ENCODE measurements around the gene LMNB1. TPM values are rescaled to one million over a fixed set of nuclear protein-coding genes. Genes with fewer than 3 reads are reported as not detected.

The LMNB1 gene
- total RNA-seq, 5 donors from 2014 or later (not counting 1 experiment from before 2014, with no cell fraction given): 25.6 to 36.6 (median 30.9) TPM

DNA sequence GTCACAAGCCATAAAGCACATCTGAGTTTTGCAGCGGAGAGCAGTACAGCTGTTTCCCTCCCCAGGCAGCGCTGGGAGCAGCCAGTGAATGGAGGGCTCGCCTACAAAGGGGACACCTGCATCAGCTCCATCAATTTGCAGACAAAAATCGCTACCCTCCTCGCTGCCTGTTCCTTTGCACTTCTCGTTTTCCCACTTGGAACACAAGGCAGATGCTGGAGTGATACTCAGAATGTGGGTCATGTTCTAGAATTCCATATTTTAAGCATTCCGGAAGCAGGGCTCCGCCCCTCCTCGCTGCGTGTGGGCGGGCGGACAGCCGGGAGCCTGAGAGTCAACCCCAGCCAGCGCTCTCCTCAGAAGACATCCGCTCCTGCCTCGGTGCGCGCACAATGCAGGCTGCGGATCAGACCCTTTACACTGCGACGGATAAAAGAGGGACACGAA lies 92.1 kb downstream of the LMNB1 start:
- Mint-ChIP-seq H3K4me1 (peaks cover 10 to 16% (median 11%) of the 10 kb centered on the region in 3 donors), H3K36me3 (peaks cover 4% of the 10 kb centered on the region), H3K9me3 (no peaks in the 10 kb centered on the region), H3K27me3 (no peaks in the 10 kb centered on the region), H3K27ac (peak overlapping the region; percentile 50 to 80), H3K4me3 (peak overlapping the region; percentile 74 to 81 (median 77))
- H3K4me1 ChIP-seq (ENCODE audit: control insufficient read depth in 1 of 2, extremely low read depth in 1 of 2, insufficient read depth in 2 of 2, low read length in 2 of 2): peaks cover 7 to 8% of the 10 kb centered on the region in 2 experiments
- H3K9me3 ChIP-seq: no peaks in the 10 kb centered on the region
- peak overlapping the region; percentile 29 to 64 for H3K4me3 ChIP-seq (ENCODE audit: control insufficient read depth in 1 of 2, extremely low read depth in 1 of 2, low read length in 1 of 2)
- POLR2A ChIA-PET: no interaction called here
- CTCF ChIA-PET: no interaction called here
- 14% methylated on average over 16 of the region's 22 CpGs for WGBS (ENCODE audit: insufficient coverage)
- no peak overlapping the region for H3K27ac ChIP-seq (ENCODE audit: low read length)
- H3K36me3 ChIP-seq (ENCODE audit: control insufficient read depth in 2 of 2, extremely low read depth in 1 of 2, insufficient read depth in 1 of 2, low read length in 1 of 2): no peaks in the 10 kb centered on the region
- ATAC-seq (replicated peaks in 1 of 4) (peak; percentile 85 to 93 (median 88)), DNase-seq (peak in 11 of 35 experiments; percentile 11 to 49 (median 23))
- no peaks in the 10 kb centered on the region for H3K27me3 ChIP-seq (replicated peaks in 1 of 2; ENCODE audit: control insufficient read depth in 2 of 2, extremely low read depth in 1 of 2, insufficient read depth in 2 of 2, low read length in 1 of 2)

DNA sequence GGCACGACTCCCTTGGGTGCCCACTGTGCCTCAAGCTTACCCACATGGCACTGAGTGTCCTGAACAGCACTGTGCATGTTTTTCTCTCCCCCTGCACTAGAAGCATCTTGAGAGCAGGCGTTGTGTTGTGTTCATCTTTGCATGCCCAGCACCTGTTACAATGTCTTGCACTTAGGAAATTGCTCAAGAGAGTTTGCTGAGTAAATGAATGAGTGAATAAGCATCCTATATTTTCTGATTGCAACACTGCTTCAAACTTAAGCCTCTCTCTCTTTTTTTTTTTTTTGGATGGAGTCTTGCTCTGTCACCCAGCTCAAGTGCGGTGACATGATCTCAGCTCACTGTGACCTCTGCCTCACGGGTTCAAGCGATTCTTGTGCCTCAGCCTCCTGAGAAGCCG lies 94.5 kb downstream of the LMNB1 start:
- Mint-ChIP-seq H3K27me3 (no peaks in the 10 kb centered on the region), H3K27ac (no peak overlapping the region), H3K36me3 (peaks cover 11% of the 10 kb centered on the region), H3K4me1 (peaks cover 10 to 16% (median 11%) of the 10 kb centered on the region in 3 donors), H3K9me3 (no peaks in the 10 kb centered on the region), H3K4me3 (no peak overlapping the region)
- Histone ChIP-seq H3K27me3 (replicated peaks in 1 of 2; ENCODE audit: control insufficient read depth in 2 of 2, extremely low read depth in 1 of 2, insufficient read depth in 2 of 2, low read length in 1 of 2) (no peaks in the 10 kb centered on the region), H3K27ac (ENCODE audit: low read length) (no peak overlapping the region), H3K4me1 (ENCODE audit: control insufficient read depth in 1 of 2, extremely low read depth in 1 of 2, insufficient read depth in 2 of 2, low read length in 2 of 2) (peaks cover 7 to 8% of the 10 kb centered on the region in 2 experiments), H3K36me3 (ENCODE audit: control insufficient read depth in 2 of 2, extremely low read depth in 1 of 2, insufficient read depth in 1 of 2, low read length in 1 of 2) (no peaks in the 10 kb centered on the region), H3K9me3 (no peaks in the 10 kb centered on the region), H3K4me3 (ENCODE audit: control insufficient read depth in 1 of 2, extremely low read depth in 1 of 2, low read length in 1 of 2) (no peak overlapping the region)
- ChIA-PET CTCF (no interaction called here), POLR2A (no interaction called here)
- ATAC-seq (replicated peaks in 1 of 4) (no peak), DNase-seq (no peak)
- 92% methylated on average over 3 of the region's 6 CpGs for WGBS (ENCODE audit: insufficient coverage)

DNA sequence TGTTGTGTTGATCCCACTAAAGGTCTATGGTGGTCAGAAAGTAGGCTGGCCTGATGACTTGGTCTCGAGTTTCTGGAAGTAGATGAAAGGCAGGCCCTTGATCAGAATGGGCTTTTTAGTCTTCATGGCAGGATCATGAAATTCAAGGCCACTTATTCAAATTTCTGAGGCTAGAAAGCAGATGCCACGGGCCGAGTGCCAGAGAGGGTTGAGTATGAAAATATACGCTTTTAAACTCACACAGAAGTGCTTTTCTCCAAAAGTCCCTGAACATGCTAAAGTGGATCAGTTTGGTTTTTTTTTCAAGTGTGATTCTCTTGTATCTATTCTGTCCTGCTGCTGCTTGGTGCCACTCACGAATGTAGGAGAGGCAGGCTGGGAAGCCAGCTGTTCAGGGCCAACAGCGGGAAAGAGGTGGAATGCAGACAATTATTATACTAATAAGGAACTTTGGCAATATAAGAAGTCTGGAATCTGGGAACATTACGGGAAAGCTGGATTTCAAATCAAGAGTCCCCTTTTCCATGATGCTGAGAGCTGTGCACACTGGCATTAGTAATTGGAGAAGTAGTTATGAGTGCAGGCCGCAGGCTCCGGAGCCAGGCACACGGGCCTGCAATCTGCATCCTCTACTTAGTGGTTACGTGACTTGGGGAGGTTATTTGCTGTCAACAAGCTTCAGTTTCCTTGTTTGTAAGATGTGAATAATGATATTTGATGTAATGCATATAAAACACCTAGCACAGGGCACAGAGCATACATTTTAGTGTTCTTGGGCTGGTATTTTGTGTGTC lies 95.8 kb downstream of the LMNB1 start:
- Mint-ChIP-seq H3K27ac (no peak overlapping the region), H3K27me3 (no peaks in the 10 kb centered on the region), H3K9me3 (no peaks in the 10 kb centered on the region), H3K4me1 (peaks cover 10 to 14% (median 11%) of the 10 kb centered on the region in 3 donors), H3K36me3 (peaks cover 14% of the 10 kb centered on the region), H3K4me3 (no peak overlapping the region)
- ChIA-PET POLR2A (no interaction called here), CTCF (interaction anchor here in 1 of 2 donors (0.6 to 0.7 kb wide), 2 partner anchors 19 to 162 kb away, joined by 3 to 5 read pairs; no protein-coding TSS in a partner anchor)
- Histone ChIP-seq H3K9me3 (no peaks in the 10 kb centered on the region), H3K36me3 (ENCODE audit: control insufficient read depth in 2 of 2, extremely low read depth in 1 of 2, insufficient read depth in 1 of 2, low read length in 1 of 2) (no peaks in the 10 kb centered on the region), H3K4me1 (ENCODE audit: control insufficient read depth in 1 of 2, extremely low read depth in 1 of 2, insufficient read depth in 2 of 2, low read length in 2 of 2) (peaks cover 7 to 8% of the 10 kb centered on the region in 2 experiments), H3K27me3 (replicated peaks in 1 of 2; ENCODE audit: control insufficient read depth in 2 of 2, extremely low read depth in 1 of 2, insufficient read depth in 2 of 2, low read length in 1 of 2) (no peaks in the 10 kb centered on the region), H3K4me3 (ENCODE audit: control insufficient read depth in 1 of 2, extremely low read depth in 1 of 2, low read length in 1 of 2) (no peak overlapping the region), H3K27ac (ENCODE audit: low read length) (no peak overlapping the region)
- 93% methylated on average over 3 of the region's 11 CpGs for WGBS (ENCODE audit: insufficient coverage)
- no peak for DNase-seq
- ATAC-seq (replicated peaks in 1 of 4): no peak

DNA sequence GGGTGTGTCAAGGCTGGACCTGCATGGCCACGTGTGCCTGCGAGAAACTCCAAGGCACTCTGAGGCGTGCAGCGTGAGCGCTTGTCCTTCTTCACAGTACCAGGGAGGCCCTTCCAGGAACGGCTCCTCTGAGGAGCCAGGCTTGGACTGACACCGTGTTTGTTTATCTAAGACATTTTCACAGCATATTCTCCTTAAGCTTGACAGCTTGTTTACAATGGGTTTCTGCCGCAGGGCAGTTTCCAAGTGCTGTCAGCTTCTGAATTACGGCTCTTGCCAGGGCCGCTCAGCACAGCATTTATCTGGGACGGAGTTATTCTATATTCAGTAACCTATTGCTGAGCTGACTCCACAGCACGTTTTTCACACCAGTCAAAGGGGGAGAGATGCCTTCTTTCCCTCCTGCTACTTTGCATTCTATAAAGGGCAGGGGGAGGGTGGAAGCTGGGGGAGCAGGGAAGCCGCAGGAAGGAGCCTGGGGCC lies 98.4 kb downstream of the LMNB1 start:
- Histone ChIP-seq H3K4me1 (ENCODE audit: control insufficient read depth in 1 of 2, extremely low read depth in 1 of 2, insufficient read depth in 2 of 2, low read length in 2 of 2) (no peaks in the 10 kb centered on the region), H3K9me3 (no peaks in the 10 kb centered on the region), H3K4me3 (ENCODE audit: control insufficient read depth in 1 of 2, extremely low read depth in 1 of 2, low read length in 1 of 2) (no peak overlapping the region), H3K27me3 (replicated peaks in 1 of 2; ENCODE audit: control insufficient read depth in 2 of 2, extremely low read depth in 1 of 2, insufficient read depth in 2 of 2, low read length in 1 of 2) (no peaks in the 10 kb centered on the region), H3K36me3 (ENCODE audit: control insufficient read depth in 2 of 2, extremely low read depth in 1 of 2, insufficient read depth in 1 of 2, low read length in 1 of 2) (no peaks in the 10 kb centered on the region), H3K27ac (ENCODE audit: low read length) (no peak overlapping the region)
- no peaks in the 10 kb centered on the region for H3K9me3 Mint-ChIP-seq
- no peaks in the 10 kb centered on the region for H3K4me1 Mint-ChIP-seq
- DNase-seq (no peak), ATAC-seq (replicated peaks in 1 of 4) (no peak)
- no peaks in the 10 kb centered on the region for H3K27me3 Mint-ChIP-seq
- POLR2A ChIA-PET: no interaction called here
- CTCF ChIA-PET: no interaction called here
- H3K4me3 Mint-ChIP-seq: no peak overlapping the region
- WGBS (ENCODE audit: insufficient coverage): 87% methylated on average over 9 of the region's 13 CpGs
- no peak overlapping the region for H3K27ac Mint-ChIP-seq
- H3K36me3 Mint-ChIP-seq: peaks cover 17% of the 10 kb centered on the region

DNA sequence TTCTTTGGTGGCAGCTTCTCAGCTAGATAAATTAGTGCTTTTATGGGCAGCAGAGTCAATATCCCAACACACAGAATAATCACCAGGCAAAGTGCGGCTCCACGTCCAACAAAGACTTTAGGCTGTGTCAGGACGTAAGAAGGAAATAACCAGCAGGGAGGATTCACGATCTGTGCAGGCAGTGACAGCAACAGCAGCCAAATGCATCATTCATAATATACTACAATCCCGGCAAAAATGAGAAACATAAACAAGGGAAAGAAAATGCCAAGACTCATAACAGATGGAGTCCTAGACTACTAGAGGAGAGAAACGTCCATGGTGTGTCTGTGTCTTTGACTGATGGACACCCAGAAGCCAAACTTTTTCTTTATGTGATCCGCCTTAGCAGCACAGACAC lies 100.7 kb downstream of the LMNB1 start:
- H3K27ac Mint-ChIP-seq: no peak overlapping the region
- H3K36me3 Mint-ChIP-seq: peaks cover 13% of the 10 kb centered on the region
- H3K27ac ChIP-seq (ENCODE audit: low read length): no peak overlapping the region
- no peaks in the 10 kb centered on the region for H3K36me3 ChIP-seq (ENCODE audit: control insufficient read depth in 2 of 2, extremely low read depth in 1 of 2, insufficient read depth in 1 of 2, low read length in 1 of 2)
- H3K9me3 Mint-ChIP-seq: no peaks in the 10 kb centered on the region
- POLR2A ChIA-PET: no interaction called here
- no peaks in the 10 kb centered on the region for H3K27me3 ChIP-seq (replicated peaks in 1 of 2; ENCODE audit: control insufficient read depth in 2 of 2, extremely low read depth in 1 of 2, insufficient read depth in 2 of 2, low read length in 1 of 2)
- no peak overlapping the region for H3K4me3 Mint-ChIP-seq
- H3K4me3 ChIP-seq (ENCODE audit: control insufficient read depth in 1 of 2, extremely low read depth in 1 of 2, low read length in 1 of 2): no peak overlapping the region
- H3K27me3 Mint-ChIP-seq: no peaks in the 10 kb centered on the region
- CTCF ChIA-PET: no interaction called here
- no peaks in the 10 kb centered on the region for H3K4me1 ChIP-seq (ENCODE audit: control insufficient read depth in 1 of 2, extremely low read depth in 1 of 2, insufficient read depth in 2 of 2, low read length in 2 of 2)
- no peaks in the 10 kb centered on the region for H3K4me1 Mint-ChIP-seq
- no CpG with 5 or more reads among the region's 7 CpGs for WGBS (ENCODE audit: insufficient coverage)
- no peaks in the 10 kb centered on the region for H3K9me3 ChIP-seq
- no peak for DNase-seq
- no peak for ATAC-seq (replicated peaks in 1 of 4)

DNA sequence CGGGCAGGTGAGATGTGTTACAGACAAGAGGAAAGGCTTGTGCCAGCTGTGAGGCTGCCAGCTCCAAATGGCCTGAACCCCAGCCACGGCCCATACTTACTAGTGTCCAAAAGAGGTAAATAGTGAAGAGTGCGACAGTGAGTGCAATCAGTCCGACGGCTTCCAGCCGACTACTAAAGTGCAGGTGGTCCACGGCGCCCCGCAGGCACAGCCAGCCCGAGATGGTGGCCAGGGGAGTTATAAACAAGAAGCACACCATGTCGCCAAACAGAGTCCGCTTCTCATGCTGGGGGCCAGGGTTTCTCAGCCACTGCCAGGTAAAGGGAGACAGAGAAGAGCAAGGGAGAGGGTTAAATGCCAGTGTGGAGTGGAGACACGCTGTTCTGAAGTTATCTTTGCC lies 101.1 kb downstream of the LMNB1 start:
- Histone ChIP-seq H3K9me3 (no peaks in the 10 kb centered on the region), H3K36me3 (ENCODE audit: control insufficient read depth in 2 of 2, extremely low read depth in 1 of 2, insufficient read depth in 1 of 2, low read length in 1 of 2) (no peaks in the 10 kb centered on the region), H3K27me3 (replicated peaks in 1 of 2; ENCODE audit: control insufficient read depth in 2 of 2, extremely low read depth in 1 of 2, insufficient read depth in 2 of 2, low read length in 1 of 2) (no peaks in the 10 kb centered on the region), H3K27ac (ENCODE audit: low read length) (no peak overlapping the region), H3K4me3 (ENCODE audit: control insufficient read depth in 1 of 2, extremely low read depth in 1 of 2, low read length in 1 of 2) (no peak overlapping the region), H3K4me1 (ENCODE audit: control insufficient read depth in 1 of 2, extremely low read depth in 1 of 2, insufficient read depth in 2 of 2, low read length in 2 of 2) (no peaks in the 10 kb centered on the region)
- H3K4me1 Mint-ChIP-seq: no peaks in the 10 kb centered on the region
- no peak overlapping the region for H3K4me3 Mint-ChIP-seq
- peaks cover 13% of the 10 kb centered on the region for H3K36me3 Mint-ChIP-seq
- H3K27me3 Mint-ChIP-seq: no peaks in the 10 kb centered on the region
- DNase-seq (no peak), ATAC-seq (replicated peaks in 1 of 4) (no peak)
- no peaks in the 10 kb centered on the region for H3K9me3 Mint-ChIP-seq
- no peak overlapping the region for H3K27ac Mint-ChIP-seq
- ChIA-PET POLR2A (no interaction called here), CTCF (no interaction called here)
- 98% methylated on average over 11 of the region's 13 CpGs for WGBS (ENCODE audit: insufficient coverage)
